ENCODE measurements around the gene ZFP69.

ZFP69 gene

DNA sequence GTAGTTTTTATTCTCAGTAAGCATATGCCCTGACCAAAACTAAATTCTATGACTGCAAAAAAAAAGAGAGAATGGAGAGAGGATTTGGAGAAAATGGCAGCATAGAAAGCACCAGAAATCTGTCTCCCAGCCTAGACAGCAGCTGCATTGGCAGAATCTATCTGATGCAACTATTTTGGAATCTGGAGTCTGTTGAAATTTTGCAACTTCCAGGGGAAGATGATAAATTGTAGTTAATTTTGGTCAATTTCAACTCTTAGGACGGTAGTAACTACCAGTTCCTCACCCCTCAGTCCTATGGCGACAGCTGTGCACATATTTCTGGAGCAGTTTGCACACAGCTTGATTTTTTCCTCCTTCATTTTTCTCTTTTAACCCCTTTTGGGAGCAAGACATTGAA lies 42.4 kb downstream of the ZFP69 start:
- no peak overlapping the region for H3K27ac ChIP-seq
- TF ChIP-seq, protein P1, sequence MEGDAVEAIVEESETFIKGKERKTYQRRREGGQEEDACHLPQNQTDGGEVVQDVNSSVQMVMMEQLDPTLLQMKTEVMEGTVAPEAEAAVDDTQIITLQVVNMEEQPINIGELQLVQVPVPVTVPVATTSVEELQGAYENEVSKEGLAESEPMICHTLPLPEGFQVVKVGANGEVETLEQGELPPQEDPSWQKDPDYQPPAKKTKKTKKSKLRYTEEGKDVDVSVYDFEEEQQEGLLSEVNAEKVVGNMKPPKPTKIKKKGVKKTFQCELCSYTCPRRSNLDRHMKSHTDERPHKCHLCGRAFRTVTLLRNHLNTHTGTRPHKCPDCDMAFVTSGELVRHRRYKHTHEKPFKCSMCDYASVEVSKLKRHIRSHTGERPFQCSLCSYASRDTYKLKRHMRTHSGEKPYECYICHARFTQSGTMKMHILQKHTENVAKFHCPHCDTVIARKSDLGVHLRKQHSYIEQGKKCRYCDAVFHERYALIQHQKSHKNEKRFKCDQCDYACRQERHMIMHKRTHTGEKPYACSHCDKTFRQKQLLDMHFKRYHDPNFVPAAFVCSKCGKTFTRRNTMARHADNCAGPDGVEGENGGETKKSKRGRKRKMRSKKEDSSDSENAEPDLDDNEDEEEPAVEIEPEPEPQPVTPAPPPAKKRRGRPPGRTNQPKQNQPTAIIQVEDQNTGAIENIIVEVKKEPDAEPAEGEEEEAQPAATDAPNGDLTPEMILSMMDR (conservative IDR thresholded peaks at IDR 0.05): no peak
- no peak for TF ChIP-seq ZFX (IDR thresholded peaks at IDR 0.05)

DNA sequence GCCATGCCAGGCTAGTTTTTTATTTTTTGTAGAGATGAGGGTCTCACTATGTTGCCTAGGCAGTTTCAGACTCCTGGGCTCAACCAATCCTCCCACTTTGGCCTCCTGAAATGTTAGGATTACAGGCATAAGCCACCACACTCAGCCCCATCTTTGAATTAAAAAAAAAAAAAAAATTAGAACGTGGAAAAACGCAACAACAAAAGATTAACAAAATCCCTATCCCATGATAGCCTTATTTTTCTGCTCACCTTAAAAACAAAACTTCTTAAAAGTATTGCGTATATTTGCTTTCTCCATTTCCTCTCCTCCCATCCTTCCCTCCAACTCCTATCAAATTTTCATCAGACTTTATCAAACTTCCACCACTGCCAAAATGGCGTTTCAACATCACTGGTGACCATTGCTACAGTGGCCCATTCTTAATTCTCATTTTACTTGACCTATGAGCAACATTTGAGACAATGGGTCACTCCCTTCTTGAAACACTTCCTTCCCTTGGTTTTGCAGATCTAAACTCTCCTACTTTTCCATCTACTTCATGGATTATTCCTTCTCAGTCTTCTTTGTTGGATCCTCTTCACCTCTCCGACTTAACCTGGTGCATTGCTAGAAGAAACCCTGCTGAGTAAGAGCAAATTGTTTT lies 53.8 kb downstream of the ZFP69 start:
- H3K27ac ChIP-seq: peak overlapping the region; percentile 72
- no peak for TF ChIP-seq ZFX (IDR thresholded peaks at IDR 0.05)
- TF ChIP-seq, protein P1 (conservative IDR thresholded peaks at IDR 0.05): no peak

DNA sequence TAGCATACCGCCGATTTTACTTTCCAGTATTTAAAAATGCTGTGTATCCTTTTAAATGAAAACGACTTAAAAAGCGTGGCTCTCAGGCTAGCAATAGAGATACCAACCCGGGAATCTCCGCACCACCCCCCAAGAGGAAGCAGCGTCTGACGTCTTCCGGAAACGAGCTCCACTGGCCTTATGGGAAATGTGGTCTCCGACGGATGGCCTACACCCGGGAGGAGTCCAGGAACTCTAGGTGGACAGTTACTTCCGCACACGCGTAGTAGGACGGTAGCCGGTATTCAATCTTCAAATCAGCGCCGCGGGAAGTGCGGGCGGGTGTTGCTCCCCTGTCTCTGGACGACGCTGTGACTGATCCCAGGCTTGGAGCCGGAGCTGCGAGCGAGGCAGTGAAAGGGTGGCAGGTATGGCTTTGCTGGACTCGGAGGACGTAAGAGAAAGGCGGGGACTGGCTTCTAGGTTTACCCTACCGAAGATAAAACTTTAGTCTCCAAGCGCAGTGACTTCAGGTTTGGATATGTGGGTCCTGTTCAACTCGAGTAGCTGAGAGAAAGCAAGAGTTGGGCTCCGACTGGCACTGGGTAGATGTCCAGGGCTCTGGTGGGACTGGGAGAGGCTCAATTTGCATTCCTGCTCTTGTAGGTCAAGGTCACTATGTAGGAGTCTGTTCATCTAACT lies 54.4 kb downstream of the ZFP69 start, which contains the start of gene ZNF684:
Gene ZNF684, plus strand, starts transcription at position 257 of the 681 bp plus-strand sequence. CDS start 1,530 bp downstream, outside the sequence.
- TF ChIP-seq, protein P1 (conservative IDR thresholded peaks at IDR 0.05): no peak
- no peak for TF ChIP-seq ZFX (IDR thresholded peaks at IDR 0.05)
- H3K27ac ChIP-seq: peak within 1 kb of the TSS; percentile 72

DNA sequence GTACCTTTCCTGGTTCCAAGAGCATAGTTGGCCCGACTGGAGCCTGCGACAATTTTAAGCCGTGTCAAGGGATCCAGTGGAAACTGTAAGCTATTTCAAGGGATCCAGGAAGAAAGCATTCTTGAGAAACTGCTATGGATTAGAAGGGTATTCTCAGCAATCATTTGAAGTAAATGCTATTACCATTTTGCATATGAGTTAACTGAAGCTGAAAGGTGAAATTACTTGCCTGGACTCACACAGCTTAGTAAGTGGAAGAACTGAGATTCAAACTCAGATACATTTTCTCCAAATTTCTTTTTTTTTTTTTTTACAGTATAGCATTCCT lies 54.9 kb downstream of the ZFP69 start:
- peak overlapping the region; percentile 72 for H3K27ac ChIP-seq
- no peak for TF ChIP-seq ZFX (IDR thresholded peaks at IDR 0.05)
- TF ChIP-seq, protein P1 (conservative IDR thresholded peaks at IDR 0.05): no peak

DNA sequence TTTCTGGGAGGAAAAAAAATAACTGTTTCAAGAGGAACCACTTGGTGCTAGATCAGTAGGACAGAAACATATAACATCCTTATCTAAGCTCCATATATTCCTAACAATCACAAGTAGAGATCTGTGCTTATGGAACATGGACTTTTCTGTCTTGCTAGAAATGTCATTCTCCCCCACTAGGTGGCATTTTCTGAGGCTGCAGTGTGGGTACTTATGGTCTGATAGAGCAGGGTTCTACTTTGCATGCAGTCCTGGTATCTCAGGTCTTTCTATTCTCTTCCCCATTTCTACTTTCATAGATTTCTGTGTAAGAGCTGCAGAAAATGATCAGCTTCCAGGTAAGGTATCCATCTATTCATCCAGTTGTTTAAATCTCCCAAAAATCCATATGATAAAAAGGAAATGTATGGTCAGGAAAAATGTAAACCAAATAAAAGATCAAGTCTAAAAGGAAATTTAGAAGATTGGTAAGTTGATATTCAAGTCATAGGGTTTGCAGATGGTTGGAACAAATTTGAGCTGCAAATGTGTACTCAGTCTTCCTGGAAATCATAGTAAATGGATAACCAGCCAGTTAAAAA lies 55.8 kb downstream of the ZFP69 start:
- TF ChIP-seq, protein P1 (conservative IDR thresholded peaks at IDR 0.05): peak; percentile 86
- no peak for TF ChIP-seq ZFX (IDR thresholded peaks at IDR 0.05)
- H3K27ac ChIP-seq: no peak overlapping the region

DNA sequence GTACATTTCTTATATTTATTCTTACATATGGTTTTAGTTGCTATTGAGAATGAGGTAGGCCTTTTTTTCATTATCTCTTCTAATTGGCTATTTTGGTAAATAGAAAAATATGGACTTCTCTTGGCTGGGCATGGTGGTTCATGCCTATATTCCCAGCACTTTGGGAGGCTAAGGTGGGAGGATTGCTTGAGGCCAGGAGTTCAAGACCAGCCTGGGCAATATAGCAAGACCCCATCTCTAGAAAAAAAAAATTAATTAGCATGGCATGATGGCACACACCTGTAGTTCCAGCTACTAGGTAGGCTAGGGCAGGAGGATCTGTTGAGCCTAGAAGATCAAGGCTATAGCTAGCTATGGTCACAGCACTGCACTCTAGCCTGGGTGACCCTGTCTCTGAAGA lies 57.5 kb downstream of the ZFP69 start:
- TF ChIP-seq, protein P1 (conservative IDR thresholded peaks at IDR 0.05): no peak
- no peak for TF ChIP-seq ZFX (IDR thresholded peaks at IDR 0.05)
- no peak overlapping the region for H3K27ac ChIP-seq

DNA sequence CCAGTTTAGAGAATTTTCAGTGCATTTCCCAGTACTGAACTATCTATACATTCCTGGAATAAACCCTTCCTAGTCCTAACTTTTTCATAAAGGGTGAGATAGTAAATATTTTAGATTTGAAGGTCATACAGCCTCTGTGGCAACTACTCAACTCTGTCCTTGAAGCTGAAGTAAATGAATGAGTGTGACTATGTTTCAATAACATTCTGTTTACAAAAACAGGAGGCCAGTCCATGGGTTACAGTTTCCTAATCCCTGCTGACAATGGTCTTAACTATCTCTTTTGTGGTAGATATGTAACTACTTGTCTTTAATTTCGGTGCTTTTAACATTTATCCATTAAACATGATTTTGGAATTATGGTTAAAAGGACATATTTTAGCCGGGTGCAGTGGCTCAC lies 58.6 kb downstream of the ZFP69 start:
- TF ChIP-seq, protein P1 (conservative IDR thresholded peaks at IDR 0.05): no peak
- TF ChIP-seq ZFX (IDR thresholded peaks at IDR 0.05): no peak
- H3K27ac ChIP-seq: no peak overlapping the region

All from C4-2B (cell line).